ENCODE measurements around the gene DNAJC10. TPM values are rescaled to one million over a fixed set of nuclear protein-coding genes. Genes with fewer than 3 reads are reported as not detected.
A peak's percentile ranks its signal among the peaks of the same experiment; 100 is the strongest.

The DNAJC10 gene
- total RNA-seq, 1 donor from 2014 or later: 174 TPM

GRCh38 chr2:182798736-182799135, 82.7 kb downstream of the DNAJC10 start:
- no peak overlapping the region for H3K27ac Mint-ChIP-seq
- H2AFZ ChIP-seq (replicated peaks): no peak overlapping the region

GRCh38 chr2:182804128-182804527, 88.1 kb downstream of the DNAJC10 start:
- H4K20me1 ChIP-seq (ENCODE audit: low read depth): no peaks in the 10 kb centered on the region
- H3K4me1 ChIP-seq: peaks cover 14% of the 10 kb centered on the region
- TF ChIP-seq EZH2 (IDR thresholded peaks at IDR 0.05): no peak
- no peak for TF ChIP-seq CTCF (IDR thresholded peaks at IDR 0.05)
- TF ChIP-seq EZH2phosphoT487 (IDR thresholded peaks at IDR 0.05): no peak
- no peak overlapping the region for H3K4me2 ChIP-seq
- no peaks in the 10 kb centered on the region for H3K79me2 ChIP-seq (ENCODE audit: low read depth)
- no peaks in the 10 kb centered on the region for H3F3A ChIP-seq (ENCODE audit: low read depth)
- peak overlapping the region; percentile 22 for H2AFZ ChIP-seq (replicated peaks)
- Mint-ChIP-seq H3K27me3 (ENCODE audit: insufficient read depth, low read depth) (peaks cover 2% of the 10 kb centered on the region), H3K27ac (no peak overlapping the region), H3K4me1 (peaks cover 20% of the 10 kb centered on the region), H3K4me3 (no peak overlapping the region), H3K9me3 (no peaks in the 10 kb centered on the region), H3K36me3 (no peaks in the 10 kb centered on the region)
- H3K27me3 ChIP-seq: no peaks in the 10 kb centered on the region
- no peaks in the 10 kb centered on the region for H3K36me3 ChIP-seq
- H3K9ac ChIP-seq: no peak overlapping the region
- H3K27ac ChIP-seq: no peak overlapping the region
- no peaks in the 10 kb centered on the region for H3K9me3 ChIP-seq (ENCODE audit: low read depth)
- DNase-seq (ENCODE audit: low spot score): no peak
- H3K4me3 ChIP-seq: no peak overlapping the region

More at GRCh38 chr2:182798736-182799135, 82.7 kb downstream of the DNAJC10 start:
- Histone ChIP-seq H3K4me3 (no peak overlapping the region), H3K27me3 (no peaks in the 10 kb centered on the region), H3K9ac (no peak overlapping the region), H3K36me3 (no peaks in the 10 kb centered on the region), H3K27ac (no peak overlapping the region), H3K9me3 (ENCODE audit: low read depth) (no peaks in the 10 kb centered on the region), H3K4me2 (no peak overlapping the region), H3F3A (ENCODE audit: low read depth) (no peaks in the 10 kb centered on the region), H3K79me2 (ENCODE audit: low read depth) (no peaks in the 10 kb centered on the region), H4K20me1 (ENCODE audit: low read depth) (no peaks in the 10 kb centered on the region), H3K4me1 (peaks cover 12% of the 10 kb centered on the region)
- no peaks in the 10 kb centered on the region for H3K36me3 Mint-ChIP-seq
- no peaks in the 10 kb centered on the region for H3K9me3 Mint-ChIP-seq
- peaks cover 2% of the 10 kb centered on the region for H3K27me3 Mint-ChIP-seq (ENCODE audit: insufficient read depth, low read depth)
- peaks cover 20% of the 10 kb centered on the region for H3K4me1 Mint-ChIP-seq
- TF ChIP-seq EZH2 (IDR thresholded peaks at IDR 0.05) (no peak), EZH2phosphoT487 (IDR thresholded peaks at IDR 0.05) (no peak), CTCF (IDR thresholded peaks at IDR 0.05) (no peak)
- no peak overlapping the region for H3K4me3 Mint-ChIP-seq
- no peak for DNase-seq (ENCODE audit: low spot score)

- Histone ChIP-seq H3K4me3 (no peak overlapping the region), H3K27me3 (no peaks in the 10 kb centered on the region), H3K4me2 (no peak overlapping the region), H3K9me3 (ENCODE audit: low read depth) (no peaks in the 10 kb centered on the region), H3K79me2 (ENCODE audit: low read depth) (no peaks in the 10 kb centered on the region), H3K27ac (no peak overlapping the region), H2AFZ (replicated peaks) (no peak overlapping the region), H4K20me1 (ENCODE audit: low read depth) (no peaks in the 10 kb centered on the region), H3F3A (ENCODE audit: low read depth) (no peaks in the 10 kb centered on the region), H3K9ac (no peak overlapping the region), H3K36me3 (no peaks in the 10 kb centered on the region), H3K4me1 (peaks cover 8% of the 10 kb centered on the region)
- Mint-ChIP-seq H3K27me3 (ENCODE audit: insufficient read depth, low read depth) (peaks cover 5% of the 10 kb centered on the region), H3K27ac (no peak overlapping the region), H3K9me3 (no peaks in the 10 kb centered on the region), H3K4me3 (no peak overlapping the region), H3K4me1 (peaks cover 6% of the 10 kb centered on the region), H3K36me3 (no peaks in the 10 kb centered on the region)
- DNase-seq (ENCODE audit: low spot score): no peak
- TF ChIP-seq CTCF (IDR thresholded peaks at IDR 0.05) (no peak), EZH2phosphoT487 (IDR thresholded peaks at IDR 0.05) (no peak), EZH2 (IDR thresholded peaks at IDR 0.05) (no peak)
Measured at GRCh38 chr2:182807319-182807718, 91.3 kb downstream of the DNAJC10 start.

All from neural progenitor cell (in vitro differentiated cells).